ENCODE measurements around the gene TMEM80.
"Not testable (repeated sequence)": the region's sequence is repeated elsewhere in the genome, so short reads cannot be mapped to it uniquely, and the experiment has no call there.

Gene TMEM80

GRCh38 chr11:721247-721740, 25.7 kb downstream of the TMEM80 start:
- no peak for DNase-seq (ENCODE audit: low read depth)

- no peak for DNase-seq (ENCODE audit: low read depth)
Observed at GRCh38 chr11:721741-722345, 26.2 kb downstream of the TMEM80 start.

GRCh38 chr11:722346-722811, 26.8 kb downstream of the TMEM80 start:
- no peak for DNase-seq (ENCODE audit: low read depth)

GRCh38 chr11:723120-723883, 27.7 kb downstream of the TMEM80 start:
- DNase-seq (ENCODE audit: low read depth), result peak; percentile 37

GRCh38 chr11:724049-724777, 28.6 kb downstream of the TMEM80 start:
- no peak for DNase-seq (ENCODE audit: low read depth)

- DNase-seq (ENCODE audit: low read depth), result no peak
Observed at GRCh38 chr11:724778-725386, 29.3 kb downstream of the TMEM80 start.

- no peak for DNase-seq (ENCODE audit: low read depth)
Observed at GRCh38 chr11:725624-726202, 30.1 kb downstream of the TMEM80 start.

GRCh38 chr11:726278-727220, 30.9 kb downstream of the TMEM80 start:
- no peak for DNase-seq (ENCODE audit: low read depth)

- DNase-seq (ENCODE audit: low read depth), result no peak
Observed at GRCh38 chr11:727281-727701, 31.7 kb downstream of the TMEM80 start.

GRCh38 chr11:727859-728748, 32.5 kb downstream of the TMEM80 start:
- peak; percentile 85 for DNase-seq (ENCODE audit: low read depth)

GRCh38 chr11:728901-729491, 33.4 kb downstream of the TMEM80 start:
- no peak for DNase-seq (ENCODE audit: low read depth)

- DNase-seq (ENCODE audit: low read depth), result no peak
Observed at GRCh38 chr11:729492-730074, 34.0 kb downstream of the TMEM80 start.

- DNase-seq (ENCODE audit: low read depth), result no peak
Observed at GRCh38 chr11:733072-733471, 37.5 kb downstream of the TMEM80 start.

GRCh38 chr11:734541-734940, 38.9 kb downstream of the TMEM80 start:
- not testable (repeated sequence) for DNase-seq (ENCODE audit: low read depth)

- no peak for DNase-seq (ENCODE audit: low read depth)
Observed at GRCh38 chr11:737366-737765, 41.8 kb downstream of the TMEM80 start.

- not testable (repeated sequence) for DNase-seq (ENCODE audit: low read depth)
Observed at GRCh38 chr11:737899-738298, 42.3 kb downstream of the TMEM80 start.

- DNase-seq (ENCODE audit: low read depth), result no peak
Observed at GRCh38 chr11:742156-742546, 46.5 kb downstream of the TMEM80 start.

GRCh38 chr11:742571-743201, 47.1 kb downstream of the TMEM80 start:
- no peak for DNase-seq (ENCODE audit: low read depth)
